Measurements from ENCODE around the gene GPER1. TPM values are rescaled to one million over a fixed set of nuclear protein-coding genes. Genes with fewer than 3 reads are reported as not detected.

GPER1 gene
- total RNA-seq, 1 experiment from 2014 or later, result not detected

DNA sequence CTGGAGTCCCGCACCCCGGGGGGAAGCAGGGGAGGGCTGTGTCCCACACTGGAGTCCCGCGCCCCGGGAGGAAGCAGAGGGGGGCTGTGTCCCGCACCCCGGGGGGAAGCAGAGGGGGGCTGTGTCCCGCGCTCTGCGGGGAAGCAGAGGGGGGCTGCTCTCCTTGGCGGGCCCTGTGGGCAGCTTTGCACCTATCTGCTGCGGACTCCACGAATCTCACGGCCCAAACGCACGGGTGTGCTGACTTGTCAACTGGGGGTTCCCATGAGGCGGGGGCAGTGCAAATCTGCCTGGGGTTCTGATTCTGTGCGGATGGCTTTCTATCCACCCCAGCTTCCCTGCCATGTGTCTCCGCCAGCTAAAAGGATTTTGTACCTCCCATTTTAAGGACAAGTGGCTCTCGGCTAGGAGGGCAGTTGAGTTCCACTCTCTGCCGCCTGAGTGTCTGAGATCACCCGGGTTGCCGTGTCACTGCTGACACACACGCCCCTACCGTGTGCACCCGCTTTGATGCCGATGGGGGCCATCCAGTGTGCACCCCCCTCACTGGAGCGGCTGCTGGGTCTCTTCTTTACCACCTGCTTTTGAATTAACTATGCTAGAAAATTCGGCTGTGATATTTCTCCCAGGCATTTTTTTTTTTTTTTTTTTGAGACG is 20.5 kb downstream of the GPER1 start:
- no peak overlapping the region for H3T11ph ChIP-seq (ENCODE audit: low read length)
- H3K9ac ChIP-seq (ENCODE audit: extremely low read depth, insufficient read length, low read length), result no peak overlapping the region
- Mint-ChIP-seq H3K27me3 (ENCODE audit: low read depth) (no peaks in the 10 kb centered on the region), H3K27ac (no peak overlapping the region), H3K4me1 (no peaks in the 10 kb centered on the region), H3K9me3 (no peaks in the 10 kb centered on the region), H3K36me3 (ENCODE audit: insufficient read depth in 1 of 3, low read depth in 3 of 3) (peaks cover 0 to 1% (median 0%) of the 10 kb centered on the region in 3 experiments; a peak in 1 of 7 replicates), H3K4me3 (no peak overlapping the region)
- no peak overlapping the region for H3K4me2 ChIP-seq (ENCODE audit: insufficient read depth, insufficient read length, low read length)
- H3K23ac ChIP-seq (ENCODE audit: insufficient read length, low read depth, low read length), result no peak overlapping the region
- H4K20me1 ChIP-seq (ENCODE audit: control insufficient read depth, insufficient read depth, insufficient read length), result peaks cover 3% of the 10 kb centered on the region
- H3K79me2 ChIP-seq (ENCODE audit: insufficient read depth, low read length), result peaks cover 1% of the 10 kb centered on the region; the same call in 1 of the 2 replicates
- no peaks in the 10 kb centered on the region for H3K27me3 ChIP-seq (ENCODE audit: insufficient read depth, low read length)
- H2BK5ac ChIP-seq (ENCODE audit: insufficient read length, low read length), result no peak overlapping the region
- no peaks in the 10 kb centered on the region for H3K23me2 ChIP-seq (ENCODE audit: insufficient read length, low read depth, low read length, poor library complexity, severe bottlenecking)
- TF ChIP-seq, protein P1, sequence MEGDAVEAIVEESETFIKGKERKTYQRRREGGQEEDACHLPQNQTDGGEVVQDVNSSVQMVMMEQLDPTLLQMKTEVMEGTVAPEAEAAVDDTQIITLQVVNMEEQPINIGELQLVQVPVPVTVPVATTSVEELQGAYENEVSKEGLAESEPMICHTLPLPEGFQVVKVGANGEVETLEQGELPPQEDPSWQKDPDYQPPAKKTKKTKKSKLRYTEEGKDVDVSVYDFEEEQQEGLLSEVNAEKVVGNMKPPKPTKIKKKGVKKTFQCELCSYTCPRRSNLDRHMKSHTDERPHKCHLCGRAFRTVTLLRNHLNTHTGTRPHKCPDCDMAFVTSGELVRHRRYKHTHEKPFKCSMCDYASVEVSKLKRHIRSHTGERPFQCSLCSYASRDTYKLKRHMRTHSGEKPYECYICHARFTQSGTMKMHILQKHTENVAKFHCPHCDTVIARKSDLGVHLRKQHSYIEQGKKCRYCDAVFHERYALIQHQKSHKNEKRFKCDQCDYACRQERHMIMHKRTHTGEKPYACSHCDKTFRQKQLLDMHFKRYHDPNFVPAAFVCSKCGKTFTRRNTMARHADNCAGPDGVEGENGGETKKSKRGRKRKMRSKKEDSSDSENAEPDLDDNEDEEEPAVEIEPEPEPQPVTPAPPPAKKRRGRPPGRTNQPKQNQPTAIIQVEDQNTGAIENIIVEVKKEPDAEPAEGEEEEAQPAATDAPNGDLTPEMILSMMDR (conservative IDR thresholded peaks at IDR 0.05), result no peak
- H2BK15ac ChIP-seq (ENCODE audit: low read depth, low read length), result no peak overlapping the region
- no peak overlapping the region for H3K56ac ChIP-seq (ENCODE audit: insufficient read length, low read depth, low read length)
- no peak overlapping the region; the same call in 1 of the 2 replicates for H3K14ac ChIP-seq (ENCODE audit: insufficient read depth, low read length)
- H4K5ac ChIP-seq (ENCODE audit: insufficient read length, low read depth, low read length), result no peak overlapping the region
- H3K79me1 ChIP-seq (ENCODE audit: insufficient read depth, low read depth, low read length, poor library complexity, severe bottlenecking), result peaks cover 8% of the 10 kb centered on the region
- no peak overlapping the region for H4K91ac ChIP-seq (ENCODE audit: insufficient read length, low read depth, low read length)
- H2BK20ac ChIP-seq (ENCODE audit: low read depth, low read length, poor library complexity, severe bottlenecking), result no peak overlapping the region
- H2BK12ac ChIP-seq (ENCODE audit: insufficient read length, low read depth, low read length), result no peak overlapping the region
- H2BK120ac ChIP-seq (ENCODE audit: low read depth, low read length, poor library complexity, severe bottlenecking), result no peak overlapping the region
- no peak overlapping the region for H3K27ac ChIP-seq (ENCODE audit: insufficient read length, low read depth, low read length)
- H3K9me3 ChIP-seq (ENCODE audit: control insufficient read depth, low read depth, low read length), result no peaks in the 10 kb centered on the region
- no peak overlapping the region for H2AK5ac ChIP-seq (ENCODE audit: insufficient read length, low read length)
- no peak overlapping the region for H3K18ac ChIP-seq (ENCODE audit: insufficient read length, low read depth, low read length)
- no peak overlapping the region for H2AFZ ChIP-seq (ENCODE audit: low read length)
- H3K4me1 ChIP-seq (ENCODE audit: insufficient read depth, low read length), result no peaks in the 10 kb centered on the region
- H3K4ac ChIP-seq (ENCODE audit: low read depth, low read length), result no peak overlapping the region
- H4K8ac ChIP-seq (replicated peaks; ENCODE audit: insufficient read length, low read depth, low read length), result no peak overlapping the region
- no CpG with 5 or more reads among the region's 30 CpGs for whole genome bisulfite sequencing (ENCODE audit: extremely low coverage, insufficient read length, low lambda C conversion rate)
- DNase-seq, result no peak

Data from H9 (cell line).